HG03565 (cell line): Measurements from ENCODE around the gene RABL3.
"Not testable (repeated sequence)": the region's sequence is repeated elsewhere in the genome, so short reads cannot be mapped to it uniquely, and the experiment has no call there.

ENCODE experiments used
- ATAC-seq: cut with Tn5 transposase; IDR thresholded peaks from one replicate; pipeline ENCODE4 v1.9.1; 2021; ENCODE audit warnings: mild to moderate bottlenecking, moderate library complexity; ENCODE audit not compliant: unreplicated experiment

The RABL3 gene

DNA sequence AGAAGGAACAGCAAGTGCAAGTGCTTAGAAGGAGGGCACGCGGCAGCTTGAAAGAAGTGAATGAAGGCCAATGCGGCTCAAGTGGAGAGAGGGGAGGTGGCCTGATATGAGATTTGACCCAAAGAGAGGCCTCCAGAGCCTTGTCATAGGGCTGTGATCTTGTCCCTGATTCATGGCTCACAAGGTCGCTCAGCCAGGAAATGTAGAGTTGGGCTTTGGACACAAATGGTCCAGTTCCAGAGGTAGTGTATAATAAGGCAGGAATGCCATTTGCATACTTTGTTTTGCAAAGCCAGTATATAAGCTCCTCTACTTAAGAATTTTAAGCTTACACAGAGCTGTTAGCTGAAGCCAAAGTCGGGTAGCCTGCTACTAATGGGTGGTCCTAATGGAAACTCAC is 94.0 kb downstream of the RABL3 start:
- ATAC-seq, result no peak

- ATAC-seq, result no peak
These were observed 95.4 kb downstream of the RABL3 start for GRCh38 chr3:120646771-120647432.

DNA sequence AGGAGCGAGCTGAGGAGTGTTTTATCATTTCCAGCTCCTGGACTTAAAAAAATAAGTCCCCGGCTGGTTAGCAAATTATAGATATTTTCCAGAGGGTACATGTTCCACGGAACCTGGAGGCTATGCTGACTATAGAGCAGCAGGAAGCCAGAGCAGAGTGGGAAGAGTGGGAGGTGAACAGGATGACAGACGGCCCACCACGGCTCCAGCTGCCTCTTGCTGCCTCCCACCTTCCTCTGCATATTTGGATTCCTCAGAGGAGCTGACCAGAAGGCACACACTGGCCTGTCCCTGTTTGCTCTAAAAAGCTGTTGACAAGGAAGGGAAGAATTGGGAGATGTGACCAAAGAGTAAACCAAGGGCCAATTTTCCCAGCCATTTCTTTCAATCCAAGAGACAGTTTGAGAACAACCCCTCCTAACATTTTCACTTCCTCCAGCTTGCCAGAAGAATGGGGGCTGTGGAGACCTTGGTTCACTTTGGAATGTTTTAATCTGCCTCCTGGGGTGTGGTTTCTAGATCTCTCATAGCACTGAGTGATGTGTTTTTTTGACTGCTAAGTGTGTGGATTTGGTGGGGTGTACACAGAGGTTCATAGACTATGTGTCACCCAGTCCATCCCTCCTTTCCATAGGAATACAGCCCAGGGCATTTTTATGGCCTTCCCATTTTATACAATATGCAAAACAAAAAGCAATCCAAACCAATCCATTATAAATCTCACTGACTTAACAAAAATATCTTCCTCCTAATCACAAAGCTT is 97.1 kb downstream of the RABL3 start:
- no peak for ATAC-seq

- no peak for ATAC-seq
These were observed 99.9 kb downstream of the RABL3 start for GRCh38 chr3:120642368-120642948.

GRCh38 chr3:120641696-120642246 is 100.5 kb downstream of the RABL3 start:
- no peak for ATAC-seq

- no peak for ATAC-seq
These were observed 102.1 kb downstream of the RABL3 start for GRCh38 chr3:120640231-120640630.

DNA sequence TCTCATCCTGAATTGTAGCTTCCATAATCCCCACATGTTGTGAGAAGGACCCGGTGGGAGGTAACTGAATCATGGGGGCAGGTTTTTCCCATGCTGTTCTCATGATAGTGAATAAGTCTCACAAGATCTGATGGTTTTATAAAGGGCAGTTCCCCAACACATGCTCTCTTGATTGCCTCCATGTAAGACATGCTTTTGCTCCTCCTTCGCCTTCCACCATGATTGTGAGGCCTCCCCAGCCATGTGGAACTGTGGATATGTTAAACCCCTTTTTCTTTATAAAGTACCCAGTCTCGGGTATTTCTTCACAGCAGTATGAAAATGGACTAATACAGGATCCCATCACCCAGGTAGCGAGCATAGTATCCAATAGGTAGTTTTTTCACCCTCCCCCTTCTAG is 103.5 kb downstream of the RABL3 start:
- ATAC-seq, result not testable (repeated sequence)

- no peak for ATAC-seq
These were observed 104.3 kb downstream of the RABL3 start for GRCh38 chr3:120637851-120638559.

- ATAC-seq, result no peak
These were observed 105.4 kb downstream of the RABL3 start for GRCh38 chr3:120636795-120637401.
